HepG2 (cell line): ENCODE results near the gene BCL2L2. TPM values are rescaled to one million over a fixed set of nuclear protein-coding genes. Genes with fewer than 3 reads are reported as not detected.
A peak's percentile ranks its signal among the peaks of the same experiment; 100 is the strongest.

Source experiments
- CHD2 ChIP-seq: IDR thresholded peaks from 2 replicates; pipeline ENCODE4 v1.6.1; 2011; ENCODE audit warnings: low read depth, low read length, improper control_type of control experiment
- DMAP1 ChIP-seq: IDR thresholded peaks from 2 replicates; pipeline ENCODE4 v1.6.1; 2016
- EZH2 ChIP-seq: conservative IDR thresholded peaks from 2 replicates; pipeline ENCODE4 v1.6.1; 2012; ENCODE audit warnings: mild to moderate bottlenecking, low read depth, low read length, moderate library complexity
- HBP1 ChIP-seq: IDR thresholded peaks from 2 replicates; pipeline ENCODE4 v1.6.1; 2016; ENCODE audit warnings: low read depth, control low read depth
- HMG20B ChIP-seq: conservative IDR thresholded peaks from 2 replicates; pipeline ENCODE4 v1.6.1; 2016; ENCODE audit warnings: missing genetic modification reagents, missing compliant biosample characterization
- HOXA9 ChIP-seq: sonication (generic); formaldehyde crosslinking; IDR thresholded peaks from 2 replicates; pipeline ENCODE4 v1.8.1; 2022; ENCODE audit warnings: missing genetic modification reagents, mild to moderate bottlenecking, moderate library complexity, borderline replicate concordance
- JUNB ChIP-seq: sonication (generic); formaldehyde crosslinking; IDR thresholded peaks from 2 replicates; pipeline ENCODE4 v1.8.0; 2022; ENCODE audit warnings: missing genetic modification reagents, mild to moderate bottlenecking, borderline replicate concordance
- KAT8 ChIP-seq: IDR thresholded peaks from 2 replicates; pipeline ENCODE4 v1.6.1; 2016; ENCODE audit warnings: missing genetic modification reagents, missing compliant biosample characterization
- MLLT10 ChIP-seq: sonication (generic); formaldehyde crosslinking; IDR thresholded peaks from 2 replicates; pipeline ENCODE4 v1.4.0; 2020; ENCODE audit warnings: missing genetic modification reagents
- NR2F1 ChIP-seq, 2 experiments: fragments of 450-650 bp in 1 of 2; formaldehyde crosslinking in 1 of 2; IDR thresholded peaks; 2 replicates each; pipeline versions ENCODE4 v1.5.0 to v1.6.1; 2016 to 2020; ENCODE audit warnings: mild to moderate bottlenecking in 1 of 2, missing compliant biosample characterization in 1 of 2, missing genetic modification reagents in 1 of 2, moderate library complexity in 1 of 2
- REST ChIP-seq, 2 experiments: IDR thresholded peaks; 2 replicates each; pipeline ENCODE4 v1.6.1; 2011 to 2012; ENCODE audit warnings: low read length in 2 of 2, borderline replicate concordance in 1 of 2, low read depth in 1 of 2, mild to moderate bottlenecking in 1 of 2, moderate library complexity in 1 of 2
- SALL1 ChIP-seq: sonication (generic); formaldehyde crosslinking; IDR thresholded peaks from 2 replicates; pipeline ENCODE4 v1.8.0; 2022; ENCODE audit warnings: mild to moderate bottlenecking, missing genetic modification reagents
- SOX13 ChIP-seq, 3 experiments: fragments of 450-650 bp in 1 of 3; sonication (generic) in 1 of 3; formaldehyde crosslinking in 1 of 3; IDR thresholded peaks in 2 of 3; conservative IDR thresholded peaks in 1 of 3; 2 replicates each; pipeline versions ENCODE4 v1.5.0 to v1.6.1; 2016 to 2020; ENCODE audit warnings: antibody characterized with exemption in 1 of 3, mild to moderate bottlenecking in 1 of 3, missing compliant biosample characterization in 1 of 3, missing genetic modification reagents in 1 of 3, moderate library complexity in 1 of 3
- SPEN ChIP-seq: sonication (generic); formaldehyde crosslinking; IDR thresholded peaks from 2 replicates; pipeline ENCODE4 v1.5.1; 2020; ENCODE audit warnings: low read depth, mild to moderate bottlenecking, missing genetic modification reagents
- STAT5B ChIP-seq: sonication (generic); formaldehyde crosslinking; IDR thresholded peaks from 2 replicates; pipeline ENCODE4 v1.4.0; 2020; ENCODE audit warnings: missing genetic modification reagents
- ZIK1 ChIP-seq: sonication (generic); formaldehyde crosslinking; IDR thresholded peaks from 2 replicates; pipeline ENCODE4 v1.5.0; 2020; ENCODE audit warnings: mild to moderate bottlenecking, low read depth, missing genetic modification reagents, borderline replicate concordance
- ZNF275 ChIP-seq: sonication (generic); formaldehyde crosslinking; IDR thresholded peaks from 2 replicates; pipeline ENCODE4 v1.8.0; 2022; ENCODE audit warnings: missing genetic modification reagents, mild to moderate bottlenecking, inconsistent platforms, borderline replicate concordance
- ZNF343 ChIP-seq: sonication (generic); formaldehyde crosslinking; IDR thresholded peaks from 2 replicates; pipeline ENCODE4 v1.4.0; 2020; ENCODE audit warnings: mild to moderate bottlenecking, missing genetic modification reagents
- ZNF383 ChIP-seq: sonication (generic); formaldehyde crosslinking; IDR thresholded peaks from 2 replicates; pipeline ENCODE4 v1.4.0; 2020; ENCODE audit warnings: missing genetic modification reagents, mild to moderate bottlenecking, borderline replicate concordance
- ZNF563 ChIP-seq: sonication (generic); formaldehyde crosslinking; IDR thresholded peaks from 2 replicates; pipeline ENCODE4 v1.8.0; 2022; ENCODE audit warnings: mild to moderate bottlenecking, moderate library complexity, missing genetic modification reagents
- ZNF720 ChIP-seq: sonication (generic); formaldehyde crosslinking; IDR thresholded peaks from 2 replicates; pipeline ENCODE4 v1.4.0; 2020; ENCODE audit warnings: missing genetic modification reagents
- polyA plus RNA-seq, 8 experiments: library from polyadenylated mRNA; depleted of rRNA in 3 of 8; stranded (reverse) in 7 of 8; unstranded in 1 of 8; fragments of >200 nt; fragmentation: Illumina TruSeq in 4 of 8; extraction: Trizol in 4 of 8; gene quantifications; 2 replicates each; pipeline versions ENCODE4 v1.2.1 to v1.2.3, GENCODE V29; 2011 to 2016; ENCODE audit warnings: low read depth in 4 of 8, missing spikeins in 1 of 8, mixed read lengths in 1 of 8; ENCODE audit not compliant: insufficient read depth in 1 of 8
- total RNA-seq, 5 experiments: library from RNA; depleted of rRNA; stranded (reverse); fragments of >200 nt; fragmentation: Illumina TruSeq; extraction: Trizol; gene quantifications; 2 replicates each; pipeline ENCODE4 v1.2.3, GENCODE V29; 2016; ENCODE audit warnings: low read depth in 1 of 5

Gene BCL2L2
- total and polyA plus RNA-seq, 2 of the 13 experiments (the other 11 are each of a cell fraction or from before 2014, with no cell fraction given) = 28.1 to 49.8 TPM

- TF ChIP-seq REST (IDR thresholded peaks at IDR 0.05; ENCODE audit: borderline replicate concordance in 1 of 2, low read depth in 1 of 2, low read length in 2 of 2) = peak in 1 of 2 experiments; percentile 33; a peak in 1 of 4 replicates
- peak; percentile 63 for TF ChIP-seq SALL1 (CRISPR knock-in tag)
- peak; percentile 70 for TF ChIP-seq STAT5B (CRISPR knock-in tag)
- no peak for TF ChIP-seq ZNF343 (CRISPR knock-in tag)
- no peak; the same call in 1 of the 2 replicates for TF ChIP-seq HOXA9 (CRISPR knock-in tag)
- peak; percentile 78; the same call in 1 of the 2 replicates for TF ChIP-seq ZNF383
- no peak; the same call in 1 of the 2 replicates for TF ChIP-seq ZNF275 (CRISPR knock-in tag)
- no peak for TF ChIP-seq SPEN (CRISPR knock-in tag)
- TF ChIP-seq DMAP1 (CRISPR knock-in tag) = peak; percentile 2; the same call in 1 of the 2 replicates
- TF ChIP-seq HBP1 = peak; percentile 11; the same call in 1 of the 2 replicates
- TF ChIP-seq ZNF720 (CRISPR knock-in tag) = no peak
- no peak; the same call in 1 of the 2 replicates for TF ChIP-seq HMG20B
- peak; percentile 69; the same call in 1 of the 2 replicates for TF ChIP-seq ZNF563 (CRISPR knock-in tag)
- no peak for TF ChIP-seq EZH2
- TF ChIP-seq SOX13 (IDR thresholded peaks at IDR 0.05) = no peak; the same call in 1 of the 2 replicates
- TF ChIP-seq SOX13 (CRISPR knock-in tag; conservative IDR thresholded peaks at IDR 0.05 in 1 of 2, IDR thresholded peaks at IDR 0.05 in 1 of 2) = peak; percentile 68 to 94; a peak in 3 of 4 replicates
- peak in 1 of 2 experiments; percentile 56; a peak in 1 of 4 replicates for TF ChIP-seq NR2F1 (CRISPR knock-in tag; IDR thresholded peaks at IDR 0.05)
- no peak; the same call in 1 of the 2 replicates for TF ChIP-seq KAT8
- TF ChIP-seq MLLT10 = peak; percentile 60; the same call in 1 of the 2 replicates
- no peak for TF ChIP-seq CHD2
- TF ChIP-seq JUNB (CRISPR knock-in tag) = no peak; the same call in 1 of the 2 replicates
- TF ChIP-seq ZIK1 = no peak; the same call in 1 of the 2 replicates
These were observed 15.2 kb downstream of the BCL2L2 start (continued) for GRCh38 chr14:23321572-23322547.
